Right atrium auricular region (tissue), 2 donors: ENCODE measurements around the gene CAST. TPM values are rescaled to one million over a fixed set of nuclear protein-coding genes. Genes with fewer than 3 reads are reported as not detected.

Experiments used
- DNase-seq: peaks from one replicate; pipeline ENCODE4 v3.0.0-alpha.2; 2019; ENCODE audit warnings: low spot score
- H3K27ac ChIP-seq, 2 donors: fragments of 200-600 bp; sonication (generic); 1 replicate in 1 of 2; 2 replicates in 1 of 2; pipeline ENCODE4 v1.5.1; 2016 to 2019
- H3K27me3 ChIP-seq, 2 donors: fragments of 200-600 bp; sonication (generic); one replicate each; pipeline versions ENCODE4 v1.5.1 to v1.6.0; 2017 to 2019
- H3K36me3 ChIP-seq: fragments of 200-600 bp; sonication (generic); one replicate; pipeline ENCODE4 v1.5.1; 2016
- H3K4me1 ChIP-seq, 2 donors: fragments of 200-600 bp; sonication (generic); one replicate each; pipeline versions ENCODE4 v1.5.1 to v1.6.0; 2017 to 2019
- H3K4me3 ChIP-seq, 2 donors: fragments of 200-600 bp; sonication (generic); 1 replicate in 1 of 2; 2 replicates in 1 of 2; pipeline ENCODE4 v1.5.1; 2017 to 2019; ENCODE audit warnings: mild to moderate bottlenecking in 1 of 2, moderate library complexity in 1 of 2
- H3K9me3 ChIP-seq, 2 donors: fragments of 200-600 bp; sonication (generic); one replicate each; pipeline ENCODE4 v1.5.1; 2019
- CTCF ChIP-seq, 2 donors: fragments of 200-600 bp; sonication (generic); IDR thresholded peaks; one replicate each; pipeline ENCODE4 v1.5.1; 2019; ENCODE audit warnings: antibody characterized with exemption in 2 of 2
- total RNA-seq, 2 donors: library from RNA; depleted of rRNA; stranded (reverse); fragments of >200 nt; gene quantifications; one replicate each; pipeline ENCODE4 v1.1.0, GENCODE V29; 2016

The CAST gene
- total RNA-seq, 2 donors from 2014 or later = 439 to 631 TPM

- Histone ChIP-seq H3K27ac (peak overlapping the region; percentile 97 to 100), H3K27me3 (no peaks in the 10 kb centered on the region), H3K9me3 (no peaks in the 10 kb centered on the region), H3K4me1 (no peaks in the 10 kb centered on the region), H3K4me3 (peak overlapping the region; percentile 72 to 98), H3K36me3 (no peaks in the 10 kb centered on the region)
- no peak for TF ChIP-seq CTCF (IDR thresholded peaks at IDR 0.05)
- DNase-seq = no peak
These were observed 146.3 kb downstream of the CAST start for GRCh38 chr5:96808541-96808828.

- H3K27me3 ChIP-seq = no peaks in the 10 kb centered on the region
- no peaks in the 10 kb centered on the region for H3K36me3 ChIP-seq
- H3K4me1 ChIP-seq = no peaks in the 10 kb centered on the region
- TF ChIP-seq CTCF (IDR thresholded peaks at IDR 0.05) = no peak
- DNase-seq = no peak
- H3K27ac ChIP-seq = peak overlapping the region; percentile 97 to 100
- H3K9me3 ChIP-seq = no peaks in the 10 kb centered on the region
- H3K4me3 ChIP-seq = peak overlapping the region in 1 of 2 donors; percentile 98
These were observed 146.8 kb downstream of the CAST start for GRCh38 chr5:96808868-96809558.

GRCh38 chr5:96809921-96810320, 147.7 kb downstream of the CAST start:
- TF ChIP-seq CTCF (IDR thresholded peaks at IDR 0.05) = no peak
- H3K36me3 ChIP-seq = no peaks in the 10 kb centered on the region
- DNase-seq = no peak
- H3K9me3 ChIP-seq = no peaks in the 10 kb centered on the region
- no peaks in the 10 kb centered on the region for H3K4me1 ChIP-seq
- no peaks in the 10 kb centered on the region for H3K27me3 ChIP-seq
- H3K27ac ChIP-seq = peak overlapping the region; percentile 32 to 64
- no peak overlapping the region for H3K4me3 ChIP-seq

GRCh38 chr5:96812851-96813250, 150.7 kb downstream of the CAST start:
- Histone ChIP-seq H3K4me1 (no peaks in the 10 kb centered on the region), H3K36me3 (no peaks in the 10 kb centered on the region), H3K4me3 (no peak overlapping the region), H3K27ac (no peak overlapping the region), H3K27me3 (no peaks in the 10 kb centered on the region), H3K9me3 (no peaks in the 10 kb centered on the region)
- no peak for DNase-seq
- TF ChIP-seq CTCF (IDR thresholded peaks at IDR 0.05) = no peak

GRCh38 chr5:96814041-96814440, 151.9 kb downstream of the CAST start:
- no peaks in the 10 kb centered on the region for H3K4me1 ChIP-seq
- H3K36me3 ChIP-seq = no peaks in the 10 kb centered on the region
- no peak for TF ChIP-seq CTCF (IDR thresholded peaks at IDR 0.05)
- H3K4me3 ChIP-seq = no peak overlapping the region
- DNase-seq = no peak
- H3K27me3 ChIP-seq = no peaks in the 10 kb centered on the region
- H3K9me3 ChIP-seq = no peaks in the 10 kb centered on the region
- H3K27ac ChIP-seq = no peak overlapping the region

- no peak for TF ChIP-seq CTCF (IDR thresholded peaks at IDR 0.05)
- Histone ChIP-seq H3K27me3 (no peaks in the 10 kb centered on the region), H3K4me1 (no peaks in the 10 kb centered on the region), H3K27ac (no peak overlapping the region), H3K9me3 (no peaks in the 10 kb centered on the region), H3K4me3 (no peak overlapping the region), H3K36me3 (no peaks in the 10 kb centered on the region)
- DNase-seq = no peak
These were observed 154.3 kb downstream of the CAST start for GRCh38 chr5:96816411-96816939.
